Placental pericyte (primary cell): Measurements from ENCODE around the gene RGS21. TPM values are rescaled to one million over a fixed set of nuclear protein-coding genes. Genes with fewer than 3 reads are reported as not detected.

Experiments used
- total RNA-seq: library from RNA; depleted of rRNA; stranded (reverse); fragments of >200 nt; gene quantifications from 2 replicates; pipeline ENCODE4 v1.2.3, GENCODE V29; 2012

Gene RGS21, protein sequence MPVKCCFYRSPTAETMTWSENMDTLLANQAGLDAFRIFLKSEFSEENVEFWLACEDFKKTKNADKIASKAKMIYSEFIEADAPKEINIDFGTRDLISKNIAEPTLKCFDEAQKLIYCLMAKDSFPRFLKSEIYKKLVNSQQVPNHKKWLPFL
- total RNA-seq = not detected in 2 replicates

DNA sequence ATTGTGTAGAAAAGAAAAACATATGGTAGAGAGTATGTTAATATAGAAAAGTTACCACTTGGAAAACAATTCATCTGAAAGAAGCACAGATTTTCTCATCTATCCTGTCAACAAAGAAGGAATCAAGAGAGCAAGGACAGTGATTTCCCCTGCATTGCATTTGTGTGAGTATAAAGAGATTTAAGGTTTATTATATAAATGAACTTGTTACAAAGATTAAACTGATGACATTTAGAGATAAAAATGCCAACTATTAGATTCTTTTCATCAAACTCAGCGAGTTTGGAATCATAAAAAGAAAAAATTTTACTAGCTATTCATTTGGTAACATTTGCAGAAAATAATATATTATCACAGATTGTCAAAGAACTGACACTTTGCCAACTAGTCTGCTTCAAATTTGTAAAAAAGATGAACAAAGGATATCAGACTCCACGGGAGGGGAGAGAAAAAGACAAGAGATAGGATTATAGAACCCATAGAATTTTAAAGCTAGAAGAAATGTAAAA lies at the start of gene RGS21:
Gene RGS21, plus strand, starts transcription at position 51 of the 509 bp plus-strand sequence. CDS start 26,045 bp downstream, outside the sequence.

Other genes starting within 250 kb of the RGS21 start
- gene RGS18, start 158.5 kb upstream of the RGS21 start, total RNA-seq = not detected in 2 replicates